Neuronal stem cell (in vitro differentiated cells): ENCODE results near the gene SERPINA10.
"Not testable (repeated sequence)": the region's sequence is repeated elsewhere in the genome, so short reads cannot be mapped to it uniquely, and the experiment has no call there.

ENCODE experiments used
- DNase-seq: peaks from one replicate; pipeline ENCODE4 v3.0.0-alpha.2; 2013; ENCODE audit warnings: low spot score
- H2AFZ ChIP-seq: one replicate; pipeline ENCODE4 v1.6.1; 2013; ENCODE audit warnings: mild to moderate bottlenecking, low read length, inconsistent platforms
- H2AK5ac ChIP-seq: 2 replicates; pipeline ENCODE4 v1.6.1; 2013; ENCODE audit warnings: low read depth, mild to moderate bottlenecking, inconsistent platforms, low read length, moderate library complexity, mixed read lengths
- H2BK120ac ChIP-seq: 2 replicates; pipeline ENCODE4 v1.6.1; 2013; ENCODE audit warnings: low read depth, mild to moderate bottlenecking, inconsistent platforms, low read length, moderate library complexity, mixed read lengths
- H2BK12ac ChIP-seq: one replicate; pipeline ENCODE4 v1.6.1; 2013; ENCODE audit warnings: low read length, inconsistent platforms
- H2BK15ac ChIP-seq: 2 replicates; pipeline ENCODE4 v1.6.1; 2013; ENCODE audit warnings: mild to moderate bottlenecking, low read length, inconsistent platforms, mixed read lengths
- H2BK5ac ChIP-seq: one replicate; pipeline ENCODE4 v1.6.1; 2013; ENCODE audit warnings: inconsistent platforms, mild to moderate bottlenecking, low read length, moderate library complexity
- H3K14ac ChIP-seq: one replicate; pipeline ENCODE4 v1.6.1; 2013; ENCODE audit warnings: low read length, inconsistent platforms
- H3K18ac ChIP-seq: 2 replicates; pipeline ENCODE4 v1.6.1; 2013; ENCODE audit warnings: low read length, inconsistent platforms
- H3K23ac ChIP-seq: 2 replicates; pipeline ENCODE4 v1.6.1; 2013; ENCODE audit warnings: low read depth, mild to moderate bottlenecking, mixed read lengths, low read length, inconsistent platforms; ENCODE audit not compliant: poor library complexity
- H3K27ac ChIP-seq: replicated peaks from 3 replicates; pipeline ENCODE4 v1.5.1; 2013; ENCODE audit warnings: low read length, inconsistent platforms
- H3K27me3 ChIP-seq, 3 experiments: 2 replicates each; pipeline ENCODE4 v1.6.1; 2013; ENCODE audit warnings: low read length in 3 of 3, mild to moderate bottlenecking in 2 of 3, inconsistent platforms in 1 of 3, low read depth in 1 of 3, mixed read lengths in 1 of 3, moderate library complexity in 1 of 3; ENCODE audit not compliant: control insufficient read depth in 3 of 3, insufficient read depth in 3 of 3
- H3K36me3 ChIP-seq, 2 donors: replicated peaks in 1 of 2; 2 replicates each; pipeline ENCODE4 v1.6.1; 2013; ENCODE audit warnings: low read length in 2 of 2; ENCODE audit not compliant: control insufficient read depth in 2 of 2, insufficient read depth in 2 of 2
- H3K4ac ChIP-seq: 2 replicates; pipeline ENCODE4 v1.6.1; 2013; ENCODE audit warnings: inconsistent platforms, mild to moderate bottlenecking, low read length, moderate library complexity
- H3K4me1 ChIP-seq, 2 donors: 1 replicate in 1 of 2; 2 replicates in 1 of 2; pipeline ENCODE4 v1.6.1; 2013; ENCODE audit warnings: low read length in 2 of 2, low read depth in 1 of 2; ENCODE audit not compliant: control insufficient read depth in 2 of 2, insufficient read depth in 1 of 2
- H3K4me2 ChIP-seq: one replicate; pipeline ENCODE4 v1.6.1; 2013; ENCODE audit warnings: mild to moderate bottlenecking, low read length, inconsistent platforms; ENCODE audit not compliant: insufficient read depth, poor library complexity, severe bottlenecking
- H3K4me3 ChIP-seq, 2 donors: 2 replicates each; pipeline ENCODE4 v1.5.1; 2013; ENCODE audit warnings: low read length in 2 of 2, mild to moderate bottlenecking in 2 of 2, inconsistent platforms in 1 of 2, moderate library complexity in 1 of 2
- H3K79me1 ChIP-seq: one replicate; pipeline ENCODE4 v1.6.1; 2013; ENCODE audit warnings: low read depth, mild to moderate bottlenecking, inconsistent platforms, low read length, moderate library complexity
- H3K9ac ChIP-seq: one replicate; pipeline ENCODE4 v1.6.1; 2013; ENCODE audit warnings: mild to moderate bottlenecking, low read depth, low read length, inconsistent platforms; ENCODE audit not compliant: poor library complexity
- H3K9me3 ChIP-seq, 2 donors: replicated peaks in 1 of 2; 2 replicates each; pipeline versions ENCODE3 to v1.6.1; 2013; ENCODE audit warnings: low read length in 2 of 2, mild to moderate bottlenecking in 2 of 2, inconsistent platforms in 1 of 2, low read depth in 1 of 2, mixed read lengths in 1 of 2, moderate library complexity in 1 of 2; ENCODE audit not compliant: control insufficient read depth in 2 of 2, insufficient read depth in 1 of 2
- H4K8ac ChIP-seq: one replicate; pipeline ENCODE4 v1.6.1; 2013; ENCODE audit warnings: low read depth, mild to moderate bottlenecking, inconsistent platforms, low read length, moderate library complexity
- H4K91ac ChIP-seq: one replicate; pipeline ENCODE4 v1.6.1; 2013; ENCODE audit warnings: low read length, low read depth, mild to moderate bottlenecking, inconsistent platforms; ENCODE audit not compliant: poor library complexity
- WGBS, 2 donors: extraction: QIAGEN DNeasy Blood & Tissue Kit; methylation state at CpG; one replicate each; pipeline ENCODE4 v1.1.7; 2013; ENCODE audit warnings: missing lambda C conversion rate in 2 of 2, mixed read lengths in 1 of 2; ENCODE audit not compliant: insufficient read length in 2 of 2, insufficient replicate concordance in 1 of 2; ENCODE audit errors: extremely low coverage in 2 of 2; 5-methylcytosine and 5-hydroxymethylcytosine counted together

The SERPINA10 gene

GRCh38 chr14:94303111-94303510 lies 10.0 kb upstream of the SERPINA10 start:
- no CpG with 5 or more reads among the region's 7 CpGs for WGBS, 2 donors
- H2BK120ac ChIP-seq = no peak overlapping the region
- peaks cover 0 to 7% of the 10 kb centered on the region in 2 donors for H3K9me3 ChIP-seq
- H2BK15ac ChIP-seq = no peak overlapping the region
- no peak for DNase-seq
- peaks cover 0 to 5% of the 10 kb centered on the region in 2 donors for H3K4me1 ChIP-seq
- no peak overlapping the region for H3K23ac ChIP-seq
- no peak overlapping the region for H3K14ac ChIP-seq
- H3K9ac ChIP-seq = no peak overlapping the region
- H4K8ac ChIP-seq = no peak overlapping the region
- no peak overlapping the region for H3K18ac ChIP-seq
- no peaks in the 10 kb centered on the region for H3K79me1 ChIP-seq
- H2BK12ac ChIP-seq = no peak overlapping the region
- no peaks in the 10 kb centered on the region for H3K36me3 ChIP-seq
- H4K91ac ChIP-seq = no peak overlapping the region
- H2AK5ac ChIP-seq = no peak overlapping the region
- no peak overlapping the region for H2BK5ac ChIP-seq
- no peak overlapping the region for H2AFZ ChIP-seq
- no peak overlapping the region for H3K4ac ChIP-seq
- no peak overlapping the region for H3K4me2 ChIP-seq
- H3K4me3 ChIP-seq = no peak overlapping the region
- no peaks in the 10 kb centered on the region for H3K27me3 ChIP-seq
- no peak overlapping the region for H3K27ac ChIP-seq

- H3K36me3 ChIP-seq = no peaks in the 10 kb centered on the region
Measured at GRCh38 chr14:94298130-94298529, 5.1 kb upstream of the SERPINA10 start.

GRCh38 chr14:94296181-94296545 lies 3.1 kb upstream of the SERPINA10 start:
- not testable (repeated sequence) for H2BK12ac ChIP-seq, H3K27me3 ChIP-seq, H3K9ac ChIP-seq, H2BK120ac ChIP-seq, H3K18ac ChIP-seq, H3K36me3 ChIP-seq, H3K4me3 ChIP-seq, DNase-seq, H3K9me3 ChIP-seq, H2AFZ ChIP-seq, H4K91ac ChIP-seq, H3K79me1 ChIP-seq, H2AK5ac ChIP-seq, H4K8ac ChIP-seq, H3K4ac ChIP-seq, H2BK15ac ChIP-seq, H2BK5ac ChIP-seq, H3K23ac ChIP-seq, H3K4me2 ChIP-seq, H3K14ac ChIP-seq, H3K4me1 ChIP-seq, H3K27ac ChIP-seq
- WGBS, 2 donors = no CpG with 5 or more reads among the region's 4 CpGs

More at GRCh38 chr14:94298130-94298529, 5.1 kb upstream of the SERPINA10 start:
- no peak overlapping the region for H2BK120ac ChIP-seq
- H3K4me3 ChIP-seq = no peak overlapping the region
- H3K4me2 ChIP-seq = no peak overlapping the region
- no peak overlapping the region for H2BK5ac ChIP-seq
- WGBS, 2 donors = no CpG with 5 or more reads among the region's 15 CpGs
- H3K9ac ChIP-seq = no peak overlapping the region
- H4K8ac ChIP-seq = no peak overlapping the region
- H2BK15ac ChIP-seq = no peak overlapping the region
- H3K18ac ChIP-seq = peak overlapping the region; percentile 82
- no peak overlapping the region for H3K14ac ChIP-seq
- no peak overlapping the region for H3K23ac ChIP-seq
- no peak for DNase-seq
- no peak overlapping the region for H2BK12ac ChIP-seq
- H3K4ac ChIP-seq = no peak overlapping the region
- H3K9me3 ChIP-seq = no peaks in the 10 kb centered on the region
- H3K4me1 ChIP-seq = no peaks in the 10 kb centered on the region
- no peak overlapping the region for H2AFZ ChIP-seq
- H2AK5ac ChIP-seq = no peak overlapping the region
- H3K27me3 ChIP-seq = no peaks in the 10 kb centered on the region
- no peaks in the 10 kb centered on the region for H3K79me1 ChIP-seq
- H3K27ac ChIP-seq = no peak overlapping the region
- no peak overlapping the region for H4K91ac ChIP-seq

- no peak overlapping the region for H2BK15ac ChIP-seq
- no CpG with 5 or more reads among the region's 9 CpGs for WGBS, 2 donors
- H3K14ac ChIP-seq = no peak overlapping the region
- H2AK5ac ChIP-seq = no peak overlapping the region
- H3K23ac ChIP-seq = no peak overlapping the region
- no peak overlapping the region for H3K4me3 ChIP-seq
- no peak for DNase-seq
- H2BK120ac ChIP-seq = no peak overlapping the region
- no peak overlapping the region for H3K27ac ChIP-seq
- no peak overlapping the region for H4K8ac ChIP-seq
- H3K4me1 ChIP-seq = no peaks in the 10 kb centered on the region
- H3K9ac ChIP-seq = no peak overlapping the region
- H3K36me3 ChIP-seq = no peaks in the 10 kb centered on the region
- H3K9me3 ChIP-seq = no peaks in the 10 kb centered on the region
- H4K91ac ChIP-seq = no peak overlapping the region
- H3K27me3 ChIP-seq = no peaks in the 10 kb centered on the region
- H3K4ac ChIP-seq = no peak overlapping the region
- H3K79me1 ChIP-seq = no peaks in the 10 kb centered on the region
- H2AFZ ChIP-seq = no peak overlapping the region
- no peak overlapping the region for H3K18ac ChIP-seq
- no peak overlapping the region for H2BK5ac ChIP-seq
- no peak overlapping the region for H3K4me2 ChIP-seq
- no peak overlapping the region for H2BK12ac ChIP-seq
Measured at GRCh38 chr14:94295360-94296180, 2.5 kb upstream of the SERPINA10 start.
